Vagina (tissue), 2 donors: ENCODE measurements around the gene ORAI1. TPM values are rescaled to one million over a fixed set of nuclear protein-coding genes. Genes with fewer than 3 reads are reported as not detected.
A peak's percentile ranks its signal among the peaks of the same experiment; 100 is the strongest.

Source experiments
- DNase-seq, 2 donors: peaks; one replicate each; pipeline ENCODE4 v3.0.0-alpha.2; 2017; ENCODE audit errors: extremely low spot score in 2 of 2
- H3K27ac ChIP-seq: fragments of 200-600 bp; sonication (generic); one replicate; pipeline ENCODE4 v1.5.1; 2019
- H3K27me3 ChIP-seq: fragments of 200-600 bp; sonication (generic); one replicate; pipeline ENCODE4 v1.5.1; 2019
- H3K36me3 ChIP-seq, 2 donors: fragments of 200-600 bp; sonication (generic); one replicate each; pipeline ENCODE4 v1.5.1; 2017 to 2019
- H3K4me1 ChIP-seq: fragments of 200-600 bp; sonication (generic); one replicate; pipeline ENCODE4 v1.5.1; 2019
- H3K4me3 ChIP-seq, 2 donors: fragments of 200-600 bp; sonication (generic); 1 replicate in 1 of 2; 2 replicates in 1 of 2; pipeline ENCODE4 v1.5.1; 2016 to 2019
- H3K9me3 ChIP-seq: fragments of 200-600 bp; sonication (generic); one replicate; pipeline ENCODE4 v1.5.1; 2019
- POLR2A ChIP-seq, 2 donors: fragments of 450-650 bp; IDR thresholded peaks; one replicate each; pipeline ENCODE4 v1.6.1; 2017; ENCODE audit warnings: antibody characterized with exemption in 2 of 2, mild to moderate bottlenecking in 2 of 2, moderate library complexity in 2 of 2
- POLR2AphosphoS5 ChIP-seq, 2 donors: sonication (generic); formaldehyde crosslinking; IDR thresholded peaks; one replicate each; pipeline ENCODE4 v1.9.0; 2017; ENCODE audit warnings: antibody characterized with exemption in 2 of 2, mild to moderate bottlenecking in 2 of 2, low read depth in 1 of 2; ENCODE audit not compliant: insufficient read depth in 1 of 2
- intact Hi-C: fragments of 100-400 bp; cut with DNase I; formaldehyde crosslinking; loops from one replicate; pipeline ENCODE4 v1.15.1; 2023
- total RNA-seq: library from RNA; depleted of rRNA; stranded (reverse); fragments of >200 nt; gene quantifications from one replicate; pipeline ENCODE4 v1.2.3, GENCODE V29; 2016
- TF ChIP-seq, protein P1 (sequence below), 3 experiments: fragments of 450-650 bp in 2 of 3; fragments of 200-600 bp in 1 of 3; sonication (generic) in 1 of 3; IDR thresholded peaks; one replicate each; pipeline ENCODE4 v1.5.1; 2017 to 2019; ENCODE audit warnings: antibody characterized with exemption in 3 of 3, mild to moderate bottlenecking in 2 of 3, moderate library complexity in 2 of 3

The ORAI1 gene
- total RNA-seq, 1 donor from 2014 or later: 18.2 TPM

GRCh38 chr12:121610239-121611149 lies 15.8 kb upstream of the ORAI1 start:
- TF ChIP-seq POLR2AphosphoS5 (IDR thresholded peaks at IDR 0.05; ENCODE audit: insufficient read depth in 1 of 2, low read depth in 1 of 2) (no peak), POLR2A (IDR thresholded peaks at IDR 0.05) (no peak)
- TF ChIP-seq, protein P1, sequence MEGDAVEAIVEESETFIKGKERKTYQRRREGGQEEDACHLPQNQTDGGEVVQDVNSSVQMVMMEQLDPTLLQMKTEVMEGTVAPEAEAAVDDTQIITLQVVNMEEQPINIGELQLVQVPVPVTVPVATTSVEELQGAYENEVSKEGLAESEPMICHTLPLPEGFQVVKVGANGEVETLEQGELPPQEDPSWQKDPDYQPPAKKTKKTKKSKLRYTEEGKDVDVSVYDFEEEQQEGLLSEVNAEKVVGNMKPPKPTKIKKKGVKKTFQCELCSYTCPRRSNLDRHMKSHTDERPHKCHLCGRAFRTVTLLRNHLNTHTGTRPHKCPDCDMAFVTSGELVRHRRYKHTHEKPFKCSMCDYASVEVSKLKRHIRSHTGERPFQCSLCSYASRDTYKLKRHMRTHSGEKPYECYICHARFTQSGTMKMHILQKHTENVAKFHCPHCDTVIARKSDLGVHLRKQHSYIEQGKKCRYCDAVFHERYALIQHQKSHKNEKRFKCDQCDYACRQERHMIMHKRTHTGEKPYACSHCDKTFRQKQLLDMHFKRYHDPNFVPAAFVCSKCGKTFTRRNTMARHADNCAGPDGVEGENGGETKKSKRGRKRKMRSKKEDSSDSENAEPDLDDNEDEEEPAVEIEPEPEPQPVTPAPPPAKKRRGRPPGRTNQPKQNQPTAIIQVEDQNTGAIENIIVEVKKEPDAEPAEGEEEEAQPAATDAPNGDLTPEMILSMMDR (IDR thresholded peaks at IDR 0.05): no peak
- Histone ChIP-seq H3K4me1 (peaks cover 9% of the 10 kb centered on the region), H3K27ac (peak overlapping the region; percentile 62), H3K4me3 (peak overlapping the region in 1 of 2 donors; percentile 0), H3K9me3 (no peaks in the 10 kb centered on the region), H3K27me3 (no peaks in the 10 kb centered on the region), H3K36me3 (no peaks in the 10 kb centered on the region)
- no peak for DNase-seq
- intact Hi-C loops: loop anchor here (1.0 kb wide), 1 partner anchor 29 kb away; the partner anchor contains the start of gene KDM2B

DNA sequence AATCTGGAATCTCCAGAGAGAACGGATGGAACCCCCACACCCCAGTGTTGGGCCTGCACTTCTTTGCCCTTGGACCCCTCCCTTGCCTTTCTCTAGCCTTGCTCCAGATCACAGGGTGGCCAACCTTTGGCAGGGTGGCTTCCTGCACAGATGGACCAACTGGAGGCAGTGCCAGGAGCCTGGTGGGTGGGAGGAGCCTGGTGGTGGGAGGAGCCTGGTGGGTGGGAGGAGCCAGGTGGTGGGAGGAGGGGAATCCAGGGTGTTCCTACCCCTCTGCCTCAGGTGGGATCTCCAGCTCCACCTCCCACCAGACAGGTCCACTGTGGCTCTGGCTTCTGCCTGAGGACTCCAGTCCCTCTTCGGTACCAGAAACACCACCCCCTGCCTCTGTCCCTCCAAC lies 15.0 kb upstream of the ORAI1 start:
- no peak for DNase-seq
- intact Hi-C loops: no loop called here
- peak overlapping the region; percentile 62 for H3K27ac ChIP-seq
- TF ChIP-seq POLR2A (IDR thresholded peaks at IDR 0.05) (no peak), POLR2AphosphoS5 (IDR thresholded peaks at IDR 0.05; ENCODE audit: insufficient read depth in 1 of 2, low read depth in 1 of 2) (no peak)
- TF ChIP-seq, protein P1 (IDR thresholded peaks at IDR 0.05): no peak
- H3K9me3 ChIP-seq: no peaks in the 10 kb centered on the region
- H3K36me3 ChIP-seq: no peaks in the 10 kb centered on the region
- no peaks in the 10 kb centered on the region for H3K27me3 ChIP-seq
- no peak overlapping the region for H3K4me3 ChIP-seq
- H3K4me1 ChIP-seq: peaks cover 9% of the 10 kb centered on the region

DNA sequence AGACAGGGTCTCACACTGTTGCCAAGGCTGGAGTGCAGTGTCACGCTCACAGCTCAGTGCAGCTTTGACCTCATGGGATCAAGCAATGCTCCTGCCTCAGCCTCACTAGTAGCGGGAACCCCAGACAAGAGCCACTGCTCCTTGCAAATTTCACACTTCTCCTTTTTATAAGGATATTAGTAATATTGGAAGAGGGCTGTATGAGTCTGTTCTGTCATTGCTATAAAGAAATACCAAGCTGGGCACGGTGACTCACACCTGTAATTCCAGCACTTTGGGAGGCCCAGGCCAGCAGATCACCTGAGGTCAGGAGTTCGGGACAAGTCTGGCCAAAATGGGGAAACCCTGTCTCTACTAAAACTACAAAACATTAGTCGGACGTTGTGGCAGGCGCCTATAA lies 12.9 kb upstream of the ORAI1 start:
- H3K27ac ChIP-seq: no peak overlapping the region
- peaks cover 9% of the 10 kb centered on the region for H3K4me1 ChIP-seq
- DNase-seq: no peak
- no peak overlapping the region for H3K4me3 ChIP-seq
- no peaks in the 10 kb centered on the region for H3K9me3 ChIP-seq
- H3K36me3 ChIP-seq: no peaks in the 10 kb centered on the region
- intact Hi-C loops: no loop called here
- TF ChIP-seq POLR2AphosphoS5 (IDR thresholded peaks at IDR 0.05; ENCODE audit: insufficient read depth in 1 of 2, low read depth in 1 of 2) (no peak), POLR2A (IDR thresholded peaks at IDR 0.05) (no peak)
- TF ChIP-seq, protein P1 (IDR thresholded peaks at IDR 0.05): no peak
- H3K27me3 ChIP-seq: no peaks in the 10 kb centered on the region

DNA sequence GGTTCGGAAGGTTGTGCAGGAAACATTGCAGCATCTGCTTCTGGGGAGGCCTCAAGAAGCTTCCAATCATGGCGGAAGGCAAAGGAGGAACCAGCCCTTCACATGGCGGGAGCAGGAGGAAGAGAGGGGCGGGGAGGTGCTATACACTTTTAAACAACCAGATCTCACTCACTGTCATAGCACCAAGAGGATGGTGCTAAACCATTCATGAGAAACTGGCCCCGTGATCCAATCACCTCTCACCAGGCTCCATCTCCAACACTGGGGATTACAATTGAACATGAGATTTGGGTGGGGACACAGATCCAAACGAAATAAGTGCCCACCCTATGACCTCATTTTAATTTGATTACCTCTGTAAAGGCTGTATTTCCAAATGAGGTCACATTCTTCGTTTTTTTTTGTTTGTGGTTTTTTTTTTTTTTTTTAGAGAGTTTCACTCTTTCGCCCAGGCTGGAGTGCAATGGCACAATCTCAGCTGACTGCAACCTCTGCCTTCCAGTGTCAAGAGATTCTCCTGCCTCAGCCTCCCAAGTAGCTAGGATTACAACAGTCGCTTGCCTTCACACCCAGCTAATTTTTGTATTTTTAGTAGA lies 11.4 kb upstream of the ORAI1 start:
- TF ChIP-seq, protein P1 (IDR thresholded peaks at IDR 0.05): no peak
- TF ChIP-seq POLR2A (IDR thresholded peaks at IDR 0.05) (no peak), POLR2AphosphoS5 (IDR thresholded peaks at IDR 0.05; ENCODE audit: insufficient read depth in 1 of 2, low read depth in 1 of 2) (no peak)
- no peaks in the 10 kb centered on the region for H3K27me3 ChIP-seq
- H3K27ac ChIP-seq: no peak overlapping the region
- intact Hi-C loops: no loop called here
- no peak for DNase-seq
- H3K4me1 ChIP-seq: peaks cover 9% of the 10 kb centered on the region
- no peak overlapping the region for H3K4me3 ChIP-seq
- no peaks in the 10 kb centered on the region for H3K9me3 ChIP-seq
- H3K36me3 ChIP-seq: no peaks in the 10 kb centered on the region
